H9 (cell line): ENCODE results near the gene EPB41L2. TPM values are rescaled to one million over a fixed set of nuclear protein-coding genes. Genes with fewer than 3 reads are reported as not detected.

Experiments used
- DNase-seq: peaks from one replicate; pipeline ENCODE4 v3.0.0-alpha.2; 2017
- H2AFZ ChIP-seq: one replicate; pipeline ENCODE4 v1.6.1; 2013; ENCODE audit warnings: mild to moderate bottlenecking, low read length, control low read depth, moderate library complexity
- H2AK5ac ChIP-seq: 2 replicates; pipeline ENCODE4 v1.6.1; 2013; ENCODE audit warnings: low read length, control low read depth, mixed read lengths; ENCODE audit not compliant: insufficient read length
- H2BK120ac ChIP-seq: one replicate; pipeline ENCODE4 v1.6.1; 2013; ENCODE audit warnings: low read depth, mild to moderate bottlenecking, low read length, control low read depth, inconsistent platforms; ENCODE audit not compliant: poor library complexity, severe bottlenecking
- H2BK12ac ChIP-seq: 2 replicates; pipeline ENCODE4 v1.6.1; 2013; ENCODE audit warnings: low read length, control low read depth, mixed read lengths, low read depth; ENCODE audit not compliant: insufficient read length
- H2BK15ac ChIP-seq: 2 replicates; pipeline ENCODE4 v1.6.1; 2013; ENCODE audit warnings: low read depth, low read length, control low read depth
- H2BK20ac ChIP-seq: one replicate; pipeline ENCODE4 v1.6.1; 2013; ENCODE audit warnings: low read depth, mild to moderate bottlenecking, low read length, control low read depth, inconsistent platforms; ENCODE audit not compliant: poor library complexity, severe bottlenecking
- H2BK5ac ChIP-seq: 2 replicates; pipeline ENCODE4 v1.6.1; 2013; ENCODE audit warnings: low read length, control low read depth, mixed read lengths; ENCODE audit not compliant: insufficient read length
- H3K14ac ChIP-seq: 2 replicates; pipeline ENCODE4 v1.6.1; 2013; ENCODE audit warnings: low read length, control low read depth; ENCODE audit not compliant: insufficient read depth
- H3K18ac ChIP-seq: 2 replicates; pipeline ENCODE4 v1.6.1; 2013; ENCODE audit warnings: low read depth, mild to moderate bottlenecking, mixed read lengths, low read length, control low read depth; ENCODE audit not compliant: insufficient read length
- H3K23ac ChIP-seq: 2 replicates; pipeline ENCODE4 v1.6.1; 2013; ENCODE audit warnings: low read length, control low read depth, mixed read lengths, low read depth; ENCODE audit not compliant: insufficient read length
- H3K23me2 ChIP-seq: 2 replicates; pipeline ENCODE4 v1.6.1; 2013; ENCODE audit warnings: low read depth, mild to moderate bottlenecking, mixed read lengths, low read length, control low read depth; ENCODE audit not compliant: insufficient read length, poor library complexity, severe bottlenecking
- H3K27ac ChIP-seq: 2 replicates; pipeline ENCODE4 v1.5.1; 2013; ENCODE audit warnings: low read length, control low read depth, mixed read lengths, low read depth; ENCODE audit not compliant: insufficient read length
- H3K27me3 ChIP-seq: 2 replicates; pipeline ENCODE4 v1.6.1; 2013; ENCODE audit warnings: low read length, control low read depth, inconsistent platforms; ENCODE audit not compliant: insufficient read depth
- H3K4ac ChIP-seq: 2 replicates; pipeline ENCODE4 v1.6.1; 2013; ENCODE audit warnings: low read depth, mild to moderate bottlenecking, control low read depth, inconsistent platforms, low read length, moderate library complexity
- H3K4me1 ChIP-seq: 2 replicates; pipeline ENCODE4 v1.6.1; 2013; ENCODE audit warnings: low read length, control low read depth, inconsistent platforms; ENCODE audit not compliant: insufficient read depth
- H3K4me2 ChIP-seq: 2 replicates; pipeline ENCODE4 v1.6.1; 2013; ENCODE audit warnings: low read length, control low read depth, mixed read lengths; ENCODE audit not compliant: insufficient read length, insufficient read depth
- H3K56ac ChIP-seq: 2 replicates; pipeline ENCODE4 v1.6.1; 2013; ENCODE audit warnings: low read depth, mild to moderate bottlenecking, mixed read lengths, low read length, control low read depth; ENCODE audit not compliant: insufficient read length
- H3K79me1 ChIP-seq: 2 replicates; pipeline ENCODE4 v1.6.1; 2013; ENCODE audit warnings: low read depth, mild to moderate bottlenecking, moderate library complexity, low read length, control low read depth, inconsistent platforms; ENCODE audit not compliant: insufficient read depth, poor library complexity, severe bottlenecking
- H3K79me2 ChIP-seq: 2 replicates; pipeline ENCODE4 v1.6.1; 2013; ENCODE audit warnings: low read length, control low read depth, inconsistent platforms; ENCODE audit not compliant: insufficient read depth
- H3K9ac ChIP-seq: 2 replicates; pipeline ENCODE4 v1.6.1; 2013; ENCODE audit warnings: low read length, control low read depth, mixed read lengths; ENCODE audit not compliant: insufficient read length; ENCODE audit errors: extremely low read depth
- H3K9me3 ChIP-seq: one replicate; pipeline ENCODE4 v1.6.1; 2013; ENCODE audit warnings: low read depth, low read length, inconsistent platforms; ENCODE audit not compliant: control insufficient read depth
- H3T11ph ChIP-seq: one replicate; pipeline ENCODE4 v1.6.1; 2013; ENCODE audit warnings: mild to moderate bottlenecking, low read length, control low read depth, inconsistent platforms
- H4K20me1 ChIP-seq: one replicate; pipeline ENCODE4 v1.6.1; 2013; ENCODE audit not compliant: control insufficient read depth, insufficient read length, insufficient read depth
- H4K5ac ChIP-seq: 2 replicates; pipeline ENCODE4 v1.6.1; 2013; ENCODE audit warnings: low read depth, mild to moderate bottlenecking, mixed read lengths, low read length, control low read depth; ENCODE audit not compliant: insufficient read length
- H4K8ac ChIP-seq: replicated peaks from 2 replicates; pipeline ENCODE4 v1.6.1; 2013; ENCODE audit warnings: low read length, control low read depth, mixed read lengths, low read depth; ENCODE audit not compliant: insufficient read length
- H4K91ac ChIP-seq: 2 replicates; pipeline ENCODE4 v1.6.1; 2013; ENCODE audit warnings: low read depth, mild to moderate bottlenecking, moderate library complexity, mixed read lengths, low read length, control low read depth; ENCODE audit not compliant: insufficient read length
- H3K27ac Mint-ChIP-seq, 3 experiments: 2 replicates in 2 of 3; 3 replicates in 1 of 3; pipeline ENCODE4 v1.8.0; 2020 to 2021; ENCODE audit warnings: mixed read lengths in 3 of 3, mild to moderate bottlenecking in 1 of 3, moderate library complexity in 1 of 3
- H3K27me3 Mint-ChIP-seq: 2 replicates; pipeline ENCODE4 v1.8.0; 2021; ENCODE audit warnings: low read depth, mild to moderate bottlenecking, moderate library complexity, mixed read lengths
- H3K36me3 Mint-ChIP-seq, 3 experiments: 2 replicates in 2 of 3; 3 replicates in 1 of 3; pipeline ENCODE4 v1.8.0; 2020 to 2021; ENCODE audit warnings: low read depth in 3 of 3, mixed read lengths in 3 of 3; ENCODE audit not compliant: insufficient read depth in 1 of 3
- H3K4me1 Mint-ChIP-seq, 2 experiments: 2 replicates each; pipeline ENCODE4 v1.8.0; 2020; ENCODE audit warnings: mixed read lengths in 2 of 2
- H3K4me3 Mint-ChIP-seq, 2 experiments: 2 replicates in 1 of 2; 3 replicates in 1 of 2; pipeline ENCODE4 v1.8.0; 2020 to 2021; ENCODE audit warnings: mild to moderate bottlenecking in 2 of 2, mixed read lengths in 2 of 2, moderate library complexity in 1 of 2
- H3K9me3 Mint-ChIP-seq, 2 experiments: 2 replicates in 1 of 2; 3 replicates in 1 of 2; pipeline ENCODE4 v1.8.0; 2020; ENCODE audit warnings: mild to moderate bottlenecking in 2 of 2, mixed read lengths in 2 of 2, moderate library complexity in 1 of 2
- WGBS: extraction: QIAGEN DNeasy Blood & Tissue Kit; methylation state at CpG from one replicate; pipeline ENCODE4 v1.1.7; 2013; ENCODE audit warnings: missing lambda C conversion rate, low lambda C conversion rate, mixed read lengths; ENCODE audit not compliant: insufficient read length; ENCODE audit errors: extremely low coverage; 5-methylcytosine and 5-hydroxymethylcytosine counted together
- total RNA-seq: library from RNA; stranded (reverse); gene quantifications from 2 replicates; pipeline ENCODE4 v1.2.1, GENCODE V29; 2021
- TF ChIP-seq, protein P1 (sequence below): fragments of 200-600 bp; sonication (generic); conservative IDR thresholded peaks from 3 replicates; pipeline ENCODE4 v1.8.0; 2021; ENCODE audit warnings: antibody characterized with exemption, mild to moderate bottlenecking

The EPB41L2 gene
- total RNA-seq, 1 experiment from 2014 or later, result 90.2 TPM

DNA sequence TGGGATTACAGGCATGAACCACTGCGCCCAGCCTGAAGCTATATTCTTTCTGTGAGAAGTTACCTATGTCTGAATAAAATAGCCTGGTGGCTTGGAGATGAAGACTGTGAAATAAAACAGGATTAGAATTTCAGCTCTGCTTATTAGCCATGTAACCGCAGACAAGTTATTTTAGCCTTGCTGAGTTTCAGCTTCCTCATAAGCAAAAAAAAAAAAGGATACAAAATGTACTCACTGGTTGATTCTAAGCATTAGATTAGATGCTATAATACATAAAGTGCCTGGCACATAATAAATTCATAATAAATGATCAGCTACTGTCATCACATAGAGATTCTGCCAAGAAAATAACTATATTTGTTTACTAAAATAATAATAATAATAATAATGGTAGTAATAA lies 98.8 kb downstream of the EPB41L2 start:
- Histone ChIP-seq H3K79me2 (peaks cover 4% of the 10 kb centered on the region; the same call in 1 of the 2 replicates), H4K5ac (no peak overlapping the region)

More for the DNA sequence above, 98.8 kb downstream of the EPB41L2 start:
- peaks cover 18% of the 10 kb centered on the region; the same call in 1 of the 2 replicates for H3K4me1 ChIP-seq
- no peaks in the 10 kb centered on the region for H4K20me1 ChIP-seq
- no peak overlapping the region for H2BK20ac ChIP-seq
- no peaks in the 10 kb centered on the region for H3K9me3 ChIP-seq
- no peak overlapping the region for H2BK120ac ChIP-seq
- no peak overlapping the region for H2BK5ac ChIP-seq
- H3K23ac ChIP-seq, result no peak overlapping the region
- H2BK12ac ChIP-seq, result no peak overlapping the region
- no peak overlapping the region for H3K56ac ChIP-seq
- no peak overlapping the region for H3K9ac ChIP-seq
- H3K27me3 ChIP-seq, result no peaks in the 10 kb centered on the region
- no peak overlapping the region for H4K8ac ChIP-seq
- Mint-ChIP-seq H3K4me1 (peaks cover 26 to 27% of the 10 kb centered on the region in 2 experiments), H3K27me3 (no peaks in the 10 kb centered on the region), H3K9me3 (no peaks in the 10 kb centered on the region), H3K36me3 (no peaks in the 10 kb centered on the region), H3K4me3 (no peak overlapping the region), H3K27ac (no peak overlapping the region)
- H3K79me1 ChIP-seq, result no peaks in the 10 kb centered on the region
- no peaks in the 10 kb centered on the region for H3K23me2 ChIP-seq
- no peak overlapping the region for H3K18ac ChIP-seq
- TF ChIP-seq, protein P1, sequence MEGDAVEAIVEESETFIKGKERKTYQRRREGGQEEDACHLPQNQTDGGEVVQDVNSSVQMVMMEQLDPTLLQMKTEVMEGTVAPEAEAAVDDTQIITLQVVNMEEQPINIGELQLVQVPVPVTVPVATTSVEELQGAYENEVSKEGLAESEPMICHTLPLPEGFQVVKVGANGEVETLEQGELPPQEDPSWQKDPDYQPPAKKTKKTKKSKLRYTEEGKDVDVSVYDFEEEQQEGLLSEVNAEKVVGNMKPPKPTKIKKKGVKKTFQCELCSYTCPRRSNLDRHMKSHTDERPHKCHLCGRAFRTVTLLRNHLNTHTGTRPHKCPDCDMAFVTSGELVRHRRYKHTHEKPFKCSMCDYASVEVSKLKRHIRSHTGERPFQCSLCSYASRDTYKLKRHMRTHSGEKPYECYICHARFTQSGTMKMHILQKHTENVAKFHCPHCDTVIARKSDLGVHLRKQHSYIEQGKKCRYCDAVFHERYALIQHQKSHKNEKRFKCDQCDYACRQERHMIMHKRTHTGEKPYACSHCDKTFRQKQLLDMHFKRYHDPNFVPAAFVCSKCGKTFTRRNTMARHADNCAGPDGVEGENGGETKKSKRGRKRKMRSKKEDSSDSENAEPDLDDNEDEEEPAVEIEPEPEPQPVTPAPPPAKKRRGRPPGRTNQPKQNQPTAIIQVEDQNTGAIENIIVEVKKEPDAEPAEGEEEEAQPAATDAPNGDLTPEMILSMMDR, result no peak
- no peak overlapping the region for H3K4me2 ChIP-seq
- no peak overlapping the region for H3T11ph ChIP-seq
- no peak for DNase-seq
- no peak overlapping the region for H3K27ac ChIP-seq
- H2BK15ac ChIP-seq, result no peak overlapping the region
- no peak overlapping the region for H3K4ac ChIP-seq
- H4K91ac ChIP-seq, result no peak overlapping the region
- H3K14ac ChIP-seq, result no peak overlapping the region
- WGBS, result no CpG with 5 or more reads among the region's 2 CpGs
- H2AK5ac ChIP-seq, result no peak overlapping the region
- H2AFZ ChIP-seq, result no peak overlapping the region
